HG02571 (cell line): ENCODE results near the gene SLC43A3.
"Not testable (repeated sequence)": the region's sequence is repeated elsewhere in the genome, so short reads cannot be mapped to it uniquely, and the experiment has no call there.

Experiments
- ATAC-seq: cut with Tn5 transposase; IDR thresholded peaks from one replicate; pipeline ENCODE4 v1.9.1; 2021; ENCODE audit warnings: mild to moderate bottlenecking, moderate library complexity; ENCODE audit not compliant: unreplicated experiment

Gene SLC43A3

DNA sequence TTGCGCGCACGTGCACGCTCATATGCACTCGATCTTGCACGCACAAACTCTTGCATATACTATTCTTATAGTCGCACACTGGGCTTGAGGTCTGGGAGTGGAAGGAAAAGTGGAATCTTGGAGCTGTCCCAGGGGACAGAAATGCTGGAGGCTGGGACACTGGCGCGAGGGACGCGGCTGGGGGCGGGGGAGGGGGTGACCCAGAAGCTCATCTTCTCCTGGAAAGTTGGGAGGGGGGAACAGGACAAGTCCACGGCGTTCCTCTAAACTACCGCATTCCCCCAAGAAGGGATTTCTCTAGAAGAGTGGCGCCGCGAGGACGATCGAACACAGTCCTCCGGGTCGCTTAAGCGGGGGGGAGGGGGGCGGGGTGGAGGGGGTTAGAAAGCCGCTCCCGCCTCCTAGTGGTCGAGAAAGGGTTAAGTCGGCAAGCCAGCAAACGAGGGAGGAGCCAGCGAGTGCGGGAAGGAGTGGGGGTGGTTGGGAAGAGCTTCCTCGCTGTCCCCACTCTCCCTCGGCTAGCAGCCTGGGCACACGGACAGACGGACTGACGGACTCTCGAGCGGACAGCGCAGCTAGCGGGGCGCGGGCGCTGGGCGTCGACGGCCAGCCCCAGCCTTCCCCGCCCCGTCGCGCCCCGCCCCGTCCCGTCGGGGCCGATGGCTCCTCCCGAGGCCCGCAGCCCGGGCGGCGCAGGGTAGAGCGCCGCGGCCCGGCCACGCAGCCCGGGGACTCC is 33.3 kb upstream of the SLC43A3 start, which contains the start of gene RTN4RL2:
Gene RTN4RL2, plus strand, starts transcription at position 507 of the 736 bp plus-strand sequence. CDS start 338 bp downstream, outside the sequence.
- no peak for ATAC-seq

DNA sequence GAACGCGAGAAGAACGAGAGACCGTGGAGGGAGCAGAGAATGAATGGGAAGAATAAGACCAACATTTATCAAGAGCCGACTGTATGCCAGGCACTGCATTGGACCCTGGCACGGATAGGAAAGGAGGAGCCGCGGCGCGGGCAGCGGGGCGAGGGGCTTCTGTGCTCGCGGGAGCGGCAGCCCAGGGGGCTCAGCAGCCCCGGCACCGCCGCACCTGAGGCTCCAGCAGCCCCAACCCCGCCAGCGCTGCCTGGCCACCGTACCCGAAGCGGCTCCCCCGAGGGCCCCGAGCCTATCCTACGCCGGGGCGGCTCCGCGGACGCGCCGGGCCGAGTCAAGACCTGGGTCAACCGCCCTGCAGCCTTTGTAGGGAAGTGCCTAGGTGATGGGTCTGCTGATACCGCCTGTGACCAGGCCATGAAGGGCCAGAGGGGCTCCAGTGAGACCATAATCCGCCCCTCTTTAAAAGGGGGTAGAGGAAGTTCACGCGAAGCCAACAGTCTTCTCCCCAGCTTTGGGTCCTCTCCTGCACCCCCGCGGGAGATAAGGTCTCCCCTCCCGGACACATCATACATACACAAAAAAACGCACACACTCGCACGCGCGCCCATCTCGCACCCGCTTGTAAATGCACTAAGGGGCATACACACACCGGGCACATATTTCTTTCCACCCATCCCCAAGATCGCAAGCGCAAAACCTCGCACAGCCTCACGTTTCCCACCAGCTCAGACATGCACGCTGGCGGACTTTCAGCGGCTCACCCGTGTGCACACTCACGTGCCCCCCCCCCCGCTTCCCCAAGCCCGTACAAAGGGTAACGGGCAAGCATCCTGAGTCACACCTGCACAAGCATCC is 32.5 kb upstream of the SLC43A3 start:
- no peak for ATAC-seq

DNA sequence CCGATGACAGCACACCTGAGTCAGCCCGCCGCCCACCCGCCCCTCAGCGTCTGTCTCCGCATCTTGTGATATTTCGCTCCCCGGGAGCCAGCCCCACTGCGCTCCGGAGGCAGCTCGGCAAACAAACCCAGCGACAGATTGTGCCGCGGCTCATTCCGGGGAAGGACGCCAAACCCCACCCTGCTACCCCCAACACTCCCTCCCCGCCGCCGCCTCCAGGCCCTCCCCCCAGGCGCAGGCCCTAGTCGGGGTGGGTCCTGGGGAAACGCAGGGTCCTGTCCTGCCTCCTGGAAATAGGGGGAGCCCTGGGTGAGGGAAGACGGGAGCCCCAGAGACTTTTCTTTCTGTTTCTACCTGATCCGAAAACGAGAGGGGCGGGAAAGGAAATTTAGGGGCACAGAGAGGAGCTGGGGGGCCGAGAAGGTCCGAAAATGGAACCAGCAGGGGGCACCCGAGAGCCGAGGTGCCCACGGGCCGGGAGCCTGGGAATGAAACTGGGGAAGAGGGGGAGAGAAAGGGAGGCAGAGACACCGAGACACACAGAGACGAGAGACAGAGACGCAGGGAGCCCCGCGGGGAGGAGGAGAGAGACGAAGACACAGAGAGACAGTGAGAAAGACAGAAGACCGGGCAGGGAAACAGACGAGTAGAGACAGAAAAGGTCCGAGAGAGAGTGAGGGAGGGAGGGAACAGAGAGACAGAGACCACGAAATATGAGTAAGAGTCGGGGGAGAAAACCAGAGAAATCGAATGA is 31.7 kb upstream of the SLC43A3 start:
- ATAC-seq, result no peak

DNA sequence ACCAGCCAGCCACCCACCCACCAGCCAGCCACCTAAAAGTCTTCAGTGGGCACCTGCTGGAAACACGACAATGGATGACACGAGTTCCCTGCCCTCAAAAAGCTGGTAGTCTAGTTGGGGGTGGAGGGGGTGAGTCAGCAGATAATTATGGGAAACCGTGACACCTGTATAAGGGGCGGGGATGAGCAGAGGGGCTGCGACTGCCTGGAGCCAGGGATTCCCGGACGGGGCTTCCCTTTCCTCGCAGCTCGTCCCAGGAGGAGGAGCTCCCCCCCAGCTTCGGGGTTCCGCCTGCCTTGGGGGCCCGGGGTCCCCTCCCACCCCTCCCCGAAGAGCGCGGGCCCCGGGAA is 31.1 kb upstream of the SLC43A3 start:
- ATAC-seq, result no peak

DNA sequence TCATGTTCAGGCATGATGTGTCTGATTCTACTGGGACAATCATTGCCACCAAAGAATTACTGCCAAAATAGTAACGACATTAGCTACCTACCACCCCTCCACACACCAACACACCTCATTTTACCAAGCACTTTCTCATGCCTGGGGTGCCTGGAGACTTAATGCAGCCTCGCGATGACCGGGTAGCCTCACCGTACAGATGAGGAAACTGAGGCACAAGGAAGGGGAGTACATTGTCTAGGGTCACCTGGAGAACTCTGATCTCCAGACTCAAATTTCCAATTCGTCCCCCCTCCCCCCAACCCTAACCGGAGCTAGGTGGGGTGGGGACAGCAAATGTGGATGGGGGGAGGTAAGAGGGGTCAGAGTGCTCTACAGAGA is 30.7 kb upstream of the SLC43A3 start:
- peak; percentile 18 for ATAC-seq

DNA sequence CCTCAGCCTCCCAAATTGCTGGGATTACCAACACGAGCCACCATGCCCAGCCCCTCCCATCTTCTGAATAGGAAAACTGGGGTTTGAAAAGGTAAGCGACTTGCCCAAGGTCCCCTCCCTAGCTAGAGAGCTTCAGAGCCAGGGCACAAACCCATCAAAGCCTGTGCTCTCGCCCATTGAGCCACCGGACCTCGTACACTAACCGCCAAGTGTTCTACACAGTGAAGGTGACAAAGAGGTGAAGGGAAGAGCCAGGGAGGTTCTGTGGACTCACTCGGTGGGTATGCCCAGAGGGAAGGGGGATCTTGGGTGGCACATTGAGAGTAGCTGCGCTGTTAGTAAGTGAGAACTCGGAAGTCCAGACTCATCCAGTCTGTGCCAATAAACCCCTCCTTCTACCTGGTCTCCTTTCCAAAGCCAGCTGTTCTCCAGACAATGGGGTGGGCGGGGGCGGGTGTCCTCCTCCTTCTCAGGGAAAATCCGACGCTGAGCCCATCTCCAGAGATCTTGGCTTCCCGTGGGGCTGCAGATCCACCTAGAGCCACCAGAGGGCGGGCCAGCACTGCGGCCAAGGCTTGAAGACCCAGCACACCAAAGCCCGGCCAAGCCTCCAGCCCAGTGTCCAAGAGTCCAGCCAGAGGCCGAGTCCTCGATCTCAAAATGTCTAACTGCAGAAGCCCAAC is 30.2 kb upstream of the SLC43A3 start:
- ATAC-seq, result peak; percentile 62

DNA sequence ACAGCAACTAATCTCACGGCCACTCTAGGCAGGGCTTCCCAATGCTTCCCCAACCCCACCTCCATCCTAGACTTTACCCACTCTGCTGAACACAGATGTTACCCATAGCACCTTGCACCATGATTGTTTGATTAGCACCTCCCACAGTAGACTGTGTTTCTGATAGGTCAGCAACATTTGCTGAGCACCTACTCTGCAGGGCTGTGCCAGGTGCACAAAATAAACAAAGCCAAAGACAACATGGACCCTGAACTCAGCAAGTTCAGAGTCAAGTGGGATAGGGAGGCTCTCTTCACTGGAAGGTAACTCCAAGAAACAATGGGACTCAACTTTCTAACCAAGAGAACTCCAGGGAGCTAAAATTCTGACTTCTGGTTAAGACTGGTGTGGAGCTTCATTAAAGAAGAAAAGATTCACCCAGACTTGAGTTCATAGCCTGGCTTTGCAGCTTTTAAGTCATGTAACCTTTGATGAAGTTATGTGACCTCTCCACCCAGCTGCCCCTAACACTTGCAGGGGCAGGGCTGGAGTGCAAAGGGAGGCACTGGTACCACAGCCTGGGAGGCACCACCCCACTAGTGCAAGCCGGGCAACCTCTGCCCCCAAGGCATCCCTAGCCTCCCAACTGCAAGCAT is 26.7 kb upstream of the SLC43A3 start:
- ATAC-seq, result no peak

DNA sequence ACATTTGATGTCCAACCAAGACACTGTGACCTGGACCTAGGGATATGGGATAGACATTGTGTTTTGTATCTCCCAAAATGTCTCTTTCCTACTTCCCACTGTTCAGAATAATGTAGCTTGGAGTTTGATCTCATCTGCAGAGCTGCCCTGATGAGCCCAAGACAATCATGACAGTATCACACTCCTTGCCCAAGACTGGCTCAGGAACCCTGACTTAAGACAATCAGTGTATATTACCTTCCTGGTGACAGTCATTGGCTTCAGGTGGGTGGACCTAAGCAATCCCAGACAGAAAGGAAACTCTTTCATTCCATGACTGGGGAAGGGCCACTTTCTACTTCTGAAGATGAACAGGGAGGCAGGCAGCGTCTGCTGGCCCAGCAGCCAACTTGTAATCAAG is 19.1 kb upstream of the SLC43A3 start:
- ATAC-seq, result no peak

DNA sequence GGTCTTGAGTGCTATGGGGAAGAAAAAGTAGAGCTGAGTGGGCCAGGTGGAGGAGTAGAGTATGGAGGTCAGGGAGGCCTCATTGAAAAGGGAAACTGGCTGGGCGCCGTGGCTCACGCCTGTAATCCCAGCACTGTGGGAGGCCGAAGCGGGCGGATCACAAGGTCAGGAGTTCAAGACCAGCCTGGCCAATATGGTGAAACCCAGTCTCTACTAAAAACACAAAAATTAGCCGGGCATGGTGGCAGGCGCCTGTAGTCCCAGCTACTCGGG is 18.1 kb upstream of the SLC43A3 start:
- not testable (repeated sequence) for ATAC-seq

DNA sequence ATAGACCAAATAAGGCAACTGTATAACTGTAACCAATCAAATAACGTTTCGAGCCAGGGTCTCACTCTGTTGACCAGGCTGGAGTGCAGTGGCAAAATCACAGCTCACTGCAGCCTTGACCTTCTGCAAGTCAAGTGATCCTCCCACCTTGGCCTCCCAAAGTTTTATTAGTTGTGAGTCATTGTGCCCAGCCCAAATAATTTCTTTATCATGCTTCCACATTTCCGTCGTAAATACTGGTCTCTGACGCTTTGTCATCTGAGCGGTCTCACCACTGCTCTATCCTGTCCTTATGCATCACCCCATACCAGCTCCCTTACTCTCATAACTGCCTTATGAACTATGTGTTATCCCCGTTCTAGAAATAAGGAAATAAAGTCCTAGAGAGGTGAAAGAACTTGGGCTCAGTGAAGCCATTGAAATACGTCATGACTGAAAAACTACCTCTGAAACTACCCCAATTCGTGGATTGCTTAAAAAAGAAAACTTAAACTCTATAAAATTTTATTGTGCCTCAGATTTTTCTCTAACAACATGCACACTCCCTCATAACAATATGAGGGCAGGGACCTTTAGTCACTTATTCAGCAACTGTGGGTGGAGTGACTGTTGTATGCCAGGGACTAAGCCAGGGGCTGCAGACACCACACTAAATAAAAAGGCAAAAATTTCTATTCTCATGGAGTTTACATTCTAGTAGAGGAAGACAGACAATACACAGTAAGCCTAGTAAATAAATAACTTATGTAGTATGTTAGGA is 17.6 kb upstream of the SLC43A3 start:
- ATAC-seq, result no peak

DNA sequence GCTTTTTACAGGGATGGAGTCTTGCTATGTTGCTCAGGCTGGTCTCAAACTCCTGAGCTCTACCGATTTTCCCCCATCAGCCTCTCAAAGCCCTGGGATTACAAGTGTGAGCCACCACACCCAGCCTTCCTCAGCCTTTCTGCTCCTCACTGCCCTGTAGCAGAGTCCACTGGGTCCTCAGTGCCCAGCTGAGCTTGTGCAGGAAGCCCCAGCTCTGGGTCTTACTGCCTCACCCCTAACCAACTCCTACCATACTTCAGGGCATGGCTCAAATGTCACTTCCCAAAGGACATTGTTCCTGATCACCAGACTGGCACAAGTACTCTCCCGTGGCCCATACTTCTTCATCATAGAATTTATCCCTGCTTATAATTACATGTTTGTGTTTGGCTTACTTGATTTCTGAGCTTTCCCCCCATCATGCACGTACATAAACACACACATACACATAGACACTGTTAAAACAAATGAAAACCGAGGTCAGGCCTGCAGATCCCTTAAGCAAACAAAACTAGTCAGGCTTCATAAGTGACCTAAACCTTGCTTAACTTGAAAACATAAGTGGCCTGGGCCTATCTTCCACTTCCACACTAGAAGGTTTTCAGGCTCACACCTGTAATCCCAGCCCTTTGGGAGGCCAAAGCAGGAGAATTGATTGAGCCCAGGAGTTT is 14.0 kb upstream of the SLC43A3 start:
- no peak for ATAC-seq

DNA sequence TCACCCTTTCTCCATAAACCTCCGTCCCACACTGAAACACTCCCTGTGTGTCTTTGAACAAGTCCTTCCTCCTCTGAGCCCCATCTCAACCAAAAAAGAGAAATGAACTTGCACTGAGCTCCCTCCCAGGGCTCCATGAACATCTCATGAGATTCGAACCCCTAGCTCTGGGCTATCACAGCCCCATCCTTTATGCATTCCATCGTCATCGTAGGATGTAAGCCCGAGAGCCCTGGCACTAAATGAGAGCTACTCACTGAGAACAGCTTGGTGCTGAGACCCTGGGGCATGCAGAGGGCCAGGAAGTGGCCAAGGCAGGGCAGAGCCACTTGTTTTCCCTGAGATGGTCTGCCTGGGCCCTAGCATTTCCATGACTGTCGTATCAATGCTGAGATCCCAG is 12.9 kb upstream of the SLC43A3 start:
- no peak for ATAC-seq

DNA sequence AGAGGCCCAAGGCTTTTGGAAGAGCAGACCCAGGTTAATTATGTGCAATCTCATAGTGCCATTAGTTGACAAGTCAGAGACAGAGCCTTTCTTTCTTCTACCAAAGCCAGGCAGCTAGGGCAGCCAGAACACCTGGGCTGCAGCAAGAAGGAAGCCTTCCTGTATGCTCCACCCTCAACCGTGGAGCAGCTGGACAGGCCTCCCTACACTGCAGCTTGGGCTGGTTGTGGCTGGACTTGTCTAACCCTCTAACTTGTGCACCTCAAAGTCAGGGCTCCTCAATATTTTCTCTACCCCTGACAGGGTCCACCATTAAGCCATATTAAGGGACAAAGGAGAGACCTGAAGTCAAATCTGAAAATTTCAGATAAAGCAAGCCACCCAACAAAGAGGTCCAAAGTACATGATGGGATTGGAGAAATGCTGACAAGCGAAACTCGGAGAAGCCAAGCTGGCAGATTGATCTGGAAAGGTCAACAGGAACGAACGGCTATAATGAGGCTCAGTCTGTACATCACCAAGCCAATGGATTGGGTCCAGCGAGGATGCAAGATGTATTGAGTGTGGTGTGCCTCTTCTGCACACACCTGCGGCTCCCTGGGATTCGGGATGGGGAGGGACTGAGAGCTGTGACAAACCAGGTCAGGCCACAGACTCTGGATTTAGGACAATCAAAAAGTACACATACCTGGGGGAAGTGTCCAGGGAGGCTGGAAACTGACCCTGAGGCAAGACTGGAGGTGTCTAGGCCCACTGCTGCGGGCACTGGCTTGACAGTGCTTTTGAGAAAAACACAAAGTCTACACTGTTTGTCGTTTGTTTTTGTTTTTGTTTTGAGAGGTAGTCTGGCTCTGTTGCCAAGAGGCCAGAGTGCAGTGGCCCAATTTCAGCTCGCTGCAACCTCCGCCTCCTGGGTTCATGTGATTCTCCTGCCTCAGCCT is 11.7 kb upstream of the SLC43A3 start:
- no peak for ATAC-seq

DNA sequence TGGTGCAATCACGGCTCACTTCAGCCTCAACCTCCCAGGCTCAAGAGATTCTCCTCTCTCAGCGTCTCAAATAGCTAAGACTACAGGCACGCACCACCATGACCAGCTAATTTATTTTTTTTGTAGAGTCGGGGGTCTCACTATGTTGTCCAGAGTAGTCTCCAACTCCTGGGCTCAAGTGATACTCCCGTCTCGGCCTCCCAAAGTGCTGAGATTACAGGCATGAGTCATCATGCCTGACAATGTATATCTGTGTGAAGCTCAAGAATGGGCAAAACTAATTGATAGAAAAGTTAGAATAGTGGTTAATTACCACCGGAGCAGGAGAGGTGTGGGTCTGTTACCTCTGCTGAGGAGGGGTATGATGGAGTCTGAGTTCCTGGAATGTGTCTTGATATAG is 9.1 kb upstream of the SLC43A3 start:
- no peak for ATAC-seq

DNA sequence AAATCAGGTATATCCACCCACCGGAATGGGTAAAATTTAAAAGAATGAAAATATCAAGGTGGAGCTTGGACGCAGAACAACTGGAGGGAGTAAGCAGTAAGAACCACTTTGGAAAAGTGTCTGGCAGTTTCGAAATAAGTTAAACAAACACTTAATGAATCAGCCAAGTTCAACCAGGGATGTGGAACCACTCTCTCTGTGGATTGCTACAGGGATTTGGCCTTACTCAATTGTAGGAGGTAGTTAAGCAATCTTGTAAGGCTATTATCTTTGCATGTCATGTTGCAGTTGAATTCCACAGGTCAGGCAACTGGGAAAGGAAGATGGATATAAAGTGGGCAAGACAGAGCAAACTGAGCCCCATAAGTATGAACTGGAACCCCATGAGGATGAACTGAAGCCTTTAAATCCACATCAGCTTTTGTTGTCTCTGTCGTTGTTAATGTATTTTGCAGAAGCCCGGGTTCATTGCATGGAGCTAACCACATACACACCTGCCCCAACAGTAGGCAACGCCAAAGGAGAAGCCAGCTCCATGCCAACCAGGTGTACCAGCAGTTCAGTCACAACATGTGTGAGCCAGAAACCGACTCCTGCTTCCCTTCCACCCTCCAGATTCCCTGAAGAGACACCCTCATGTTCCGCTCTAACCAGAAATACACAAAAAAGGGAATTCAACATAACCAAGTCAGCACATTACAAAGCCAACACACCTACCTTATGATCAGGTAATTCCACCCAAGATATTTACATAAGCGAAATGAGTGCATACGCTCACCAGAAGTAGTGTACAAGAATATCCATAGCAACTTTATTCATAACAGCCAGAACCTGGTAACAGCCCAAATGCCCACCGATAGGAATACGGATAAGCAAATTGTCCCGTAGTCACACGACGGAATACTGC is 8.0 kb upstream of the SLC43A3 start:
- ATAC-seq, result no peak

DNA sequence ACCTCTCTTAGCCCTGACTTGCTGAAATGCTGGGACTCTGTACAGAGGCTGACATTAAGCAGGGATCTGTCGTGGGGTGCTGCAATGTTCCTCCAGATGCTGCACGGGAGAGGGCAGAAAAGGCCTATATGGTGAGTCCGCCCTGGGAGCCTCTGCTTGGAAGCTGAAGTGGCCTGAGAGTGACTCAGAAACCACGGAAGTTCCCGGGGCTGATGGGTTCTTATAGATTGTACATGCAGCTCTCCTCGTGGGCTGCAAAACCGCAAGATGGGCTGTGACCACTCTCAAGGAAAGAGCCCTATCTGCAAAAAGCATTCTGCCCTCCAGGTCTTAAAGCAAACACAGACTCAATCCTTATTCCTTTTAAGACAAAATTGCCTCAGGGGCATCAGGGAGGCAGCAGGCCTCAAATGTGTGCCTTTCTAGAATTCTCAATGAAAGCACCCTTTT is 5.8 kb upstream of the SLC43A3 start:
- ATAC-seq, result no peak

DNA sequence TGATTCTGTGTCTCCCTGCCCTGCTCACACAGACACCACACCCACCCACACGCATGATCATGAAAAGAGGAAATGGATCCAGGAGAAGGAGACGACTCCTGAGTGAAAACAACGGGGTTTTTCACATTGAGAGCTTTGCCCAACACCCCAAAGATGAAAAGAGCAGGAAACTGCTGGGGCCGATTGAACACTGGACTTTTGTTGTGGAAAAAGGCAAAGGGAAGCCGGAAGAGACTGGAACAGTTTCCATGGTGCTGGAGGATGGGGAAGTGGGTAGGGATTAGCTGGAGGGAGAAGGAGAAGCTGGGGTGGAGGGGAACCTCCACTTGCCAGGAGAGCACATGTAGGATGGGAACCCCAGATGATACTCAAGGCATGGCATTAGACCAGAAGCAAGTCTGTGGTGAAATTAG is 5.2 kb upstream of the SLC43A3 start:
- no peak for ATAC-seq
